ENCODE results near the gene SETBP1.

The SETBP1 gene

GRCh38 chr18:44871771-44872170 is 191.1 kb downstream of the SETBP1 start:
- peaks cover 31% of the 10 kb centered on the region for H3K4me1 Mint-ChIP-seq
- no peaks in the 10 kb centered on the region for H3K9me3 Mint-ChIP-seq
- H3K27me3 Mint-ChIP-seq (ENCODE audit: low read depth, poor library complexity), result no peaks in the 10 kb centered on the region
- H3K27ac Mint-ChIP-seq, result no peak overlapping the region
- peaks cover 49% of the 10 kb centered on the region for H3K36me3 Mint-ChIP-seq (ENCODE audit: low read depth)
- TF ChIP-seq CTCF (IDR thresholded peaks at IDR 0.05), result no peak
- DNase-seq, result no peak
- H3K4me3 Mint-ChIP-seq, result no peak overlapping the region

- Mint-ChIP-seq H3K4me1 (peaks cover 23% of the 10 kb centered on the region), H3K27me3 (ENCODE audit: low read depth, poor library complexity) (no peaks in the 10 kb centered on the region), H3K4me3 (no peak overlapping the region), H3K27ac (peak overlapping the region; percentile 73), H3K9me3 (peaks cover 16% of the 10 kb centered on the region), H3K36me3 (ENCODE audit: low read depth) (peaks cover 74% of the 10 kb centered on the region)
- no peak for DNase-seq
- TF ChIP-seq CTCF (IDR thresholded peaks at IDR 0.05), result no peak
Observed at GRCh38 chr18:44876024-44876423, 195.3 kb downstream of the SETBP1 start.

- DNase-seq, result no peak
- Mint-ChIP-seq H3K4me3 (no peak overlapping the region), H3K27me3 (ENCODE audit: low read depth, poor library complexity) (no peaks in the 10 kb centered on the region), H3K36me3 (ENCODE audit: low read depth) (peaks cover 70% of the 10 kb centered on the region), H3K9me3 (peaks cover 16% of the 10 kb centered on the region), H3K27ac (peak overlapping the region; percentile 46), H3K4me1 (peaks cover 23% of the 10 kb centered on the region)
- no peak for TF ChIP-seq CTCF (IDR thresholded peaks at IDR 0.05)
Observed at GRCh38 chr18:44876755-44877154, 196.1 kb downstream of the SETBP1 start.

- Mint-ChIP-seq H3K27ac (no peak overlapping the region), H3K4me1 (peaks cover 26% of the 10 kb centered on the region), H3K36me3 (ENCODE audit: low read depth) (peaks cover 55% of the 10 kb centered on the region), H3K4me3 (no peak overlapping the region), H3K27me3 (ENCODE audit: low read depth, poor library complexity) (no peaks in the 10 kb centered on the region), H3K9me3 (peaks cover 16% of the 10 kb centered on the region)
- no peak for DNase-seq
- no peak for TF ChIP-seq CTCF (IDR thresholded peaks at IDR 0.05)
Observed at GRCh38 chr18:44878335-44878734, 197.6 kb downstream of the SETBP1 start.

GRCh38 chr18:44880170-44880569 is 199.5 kb downstream of the SETBP1 start:
- DNase-seq, result no peak
- peaks cover 22% of the 10 kb centered on the region for H3K4me1 Mint-ChIP-seq
- TF ChIP-seq CTCF (IDR thresholded peaks at IDR 0.05), result no peak
- no peak overlapping the region for H3K27ac Mint-ChIP-seq
- H3K9me3 Mint-ChIP-seq, result peaks cover 16% of the 10 kb centered on the region
- H3K4me3 Mint-ChIP-seq, result no peak overlapping the region
- H3K36me3 Mint-ChIP-seq (ENCODE audit: low read depth), result peaks cover 40% of the 10 kb centered on the region
- no peaks in the 10 kb centered on the region for H3K27me3 Mint-ChIP-seq (ENCODE audit: low read depth, poor library complexity)

GRCh38 chr18:44881461-44882162 is 200.9 kb downstream of the SETBP1 start:
- H3K36me3 Mint-ChIP-seq (ENCODE audit: low read depth), result peaks cover 35% of the 10 kb centered on the region
- peak overlapping the region; percentile 34 for H3K27ac Mint-ChIP-seq
- H3K9me3 Mint-ChIP-seq, result peaks cover 16% of the 10 kb centered on the region
- H3K27me3 Mint-ChIP-seq (ENCODE audit: low read depth, poor library complexity), result no peaks in the 10 kb centered on the region
- DNase-seq, result no peak
- TF ChIP-seq CTCF (IDR thresholded peaks at IDR 0.05), result no peak
- H3K4me1 Mint-ChIP-seq, result peaks cover 16% of the 10 kb centered on the region
- no peak overlapping the region for H3K4me3 Mint-ChIP-seq

Data from nephron progenitor cell (in vitro differentiated cells).